Dermis microvascular lymphatic vessel endothelial cell (primary cell): ENCODE measurements around the gene WNT9B. TPM values are rescaled to one million over a fixed set of nuclear protein-coding genes. Genes with fewer than 3 reads are reported as not detected.

Experiments
- DNase-seq, 2 donors: peaks; one replicate each; pipeline versions ENCODE4 v3.0.0 to v3.0.0-alpha.2; 2010; ENCODE audit warnings: low read depth in 2 of 2
- total RNA-seq: library from RNA; depleted of rRNA; stranded (reverse); fragments of >200 nt; gene quantifications from 2 replicates; pipeline ENCODE4 v1.2.1, GENCODE V29; 2014

WNT9B gene
- total RNA-seq, 1 donor from 2014 or later, result not detected

DNA sequence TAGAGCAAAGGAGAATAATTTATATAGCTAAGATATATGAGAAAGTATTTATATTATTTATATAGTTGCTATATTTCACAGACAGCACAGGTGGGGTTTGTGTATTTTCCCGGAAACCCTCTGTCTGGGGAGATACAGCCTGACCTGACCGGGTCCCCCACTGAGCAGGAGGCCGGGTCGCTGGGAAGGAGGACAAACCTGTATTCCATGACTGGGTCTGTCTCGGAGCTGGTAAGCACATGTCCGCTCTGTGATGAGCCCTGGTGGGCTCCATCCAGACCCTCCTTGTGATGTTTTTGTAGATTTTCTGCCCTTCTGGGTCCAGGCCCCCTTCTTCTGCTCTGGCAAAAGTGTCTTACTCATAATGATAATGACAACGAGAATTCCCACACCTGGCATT, 27.7 kb downstream of the WNT9B start:
- no peak for DNase-seq

DNA sequence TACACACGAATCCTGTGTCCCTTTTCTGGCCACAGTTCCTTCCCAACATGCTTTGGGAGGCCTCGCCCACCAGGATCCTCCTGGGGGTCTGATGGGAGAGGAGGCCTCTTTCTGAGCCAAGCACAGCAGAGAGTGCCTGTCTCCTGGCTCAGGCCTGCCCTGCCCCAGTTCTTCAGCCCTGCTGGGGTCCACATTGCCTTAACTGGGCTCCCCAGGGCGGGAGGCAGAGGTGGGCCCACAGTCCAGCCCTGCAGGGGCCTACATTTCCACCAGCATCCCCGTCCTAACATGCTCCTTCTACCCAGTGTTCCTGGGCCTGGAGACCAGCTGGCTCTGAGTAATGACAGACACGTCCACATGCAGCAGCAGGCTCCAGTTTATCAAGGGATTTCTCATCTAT, 29.6 kb downstream of the WNT9B start:
- DNase-seq, result no peak

DNA sequence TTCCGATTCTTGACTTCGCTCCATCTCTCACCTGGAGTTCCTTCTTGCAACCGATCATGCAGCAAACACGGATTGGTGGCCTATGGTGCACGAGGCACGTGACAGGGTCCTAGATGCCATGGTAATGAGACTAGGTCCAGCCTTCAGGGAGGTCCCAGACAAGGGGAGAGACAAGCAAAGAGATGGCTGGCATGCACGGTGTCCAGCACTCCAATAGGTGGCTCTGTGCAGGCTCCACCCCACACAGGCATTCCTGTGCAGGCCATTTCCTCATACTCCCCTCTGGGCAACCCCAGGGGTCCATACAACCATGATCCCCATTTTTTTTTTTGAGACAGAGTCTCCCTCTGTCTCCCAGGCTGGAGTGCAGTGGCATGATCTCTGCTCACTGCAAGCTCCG, 31.3 kb downstream of the WNT9B start:
- no peak for DNase-seq

DNA sequence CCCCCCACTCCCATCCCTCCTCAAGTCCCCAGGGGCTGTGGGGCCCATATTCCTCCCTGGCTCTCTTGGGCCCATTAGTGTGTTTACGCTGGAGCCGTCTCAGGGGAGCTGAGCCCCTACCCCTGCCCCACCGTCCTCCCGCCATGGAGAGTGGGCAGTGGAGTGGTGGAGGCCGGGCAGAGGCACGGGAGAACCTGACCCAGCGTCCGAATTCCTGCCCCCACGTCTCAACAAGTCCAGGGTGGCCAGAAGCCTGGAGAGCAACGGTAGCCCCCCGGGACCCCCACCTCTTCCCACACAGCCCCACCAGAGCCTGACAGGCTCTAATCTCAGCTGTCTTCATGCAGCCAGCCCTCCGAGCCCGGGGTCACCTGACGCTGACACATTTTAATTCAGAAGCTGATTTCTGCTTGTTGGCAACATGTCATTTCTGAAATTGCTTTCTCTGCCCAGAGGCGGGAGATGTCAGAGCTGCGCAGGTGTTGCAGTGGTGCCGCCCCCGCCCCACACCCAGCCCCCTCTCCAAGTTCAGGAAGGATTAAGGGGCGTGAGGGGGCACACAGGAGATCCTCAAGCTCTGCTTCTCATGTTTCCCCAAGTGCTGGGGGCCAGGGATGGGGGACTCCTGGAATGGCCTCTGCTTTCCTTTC, 32.6 kb downstream of the WNT9B start:
- no peak for DNase-seq

DNA sequence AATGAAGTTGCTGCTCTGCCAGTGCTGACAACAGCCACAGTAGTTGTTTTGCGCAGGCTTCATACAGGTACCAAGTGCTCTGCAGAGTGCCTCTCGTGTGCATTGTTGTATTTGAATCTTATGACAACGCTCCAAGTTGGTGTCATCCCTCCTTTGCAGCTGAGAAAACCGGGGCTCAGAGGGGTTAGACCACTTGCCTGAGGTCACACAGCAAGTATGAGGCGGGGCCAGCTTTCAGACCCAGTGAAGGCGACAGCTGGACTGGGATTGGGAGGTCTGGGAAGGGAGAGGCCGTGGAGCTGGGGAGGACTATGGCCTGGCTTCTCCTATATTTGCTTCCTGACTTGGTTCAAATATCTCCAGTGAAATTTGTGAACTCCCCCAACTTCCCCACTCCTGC, 33.2 kb downstream of the WNT9B start:
- no peak for DNase-seq

DNA sequence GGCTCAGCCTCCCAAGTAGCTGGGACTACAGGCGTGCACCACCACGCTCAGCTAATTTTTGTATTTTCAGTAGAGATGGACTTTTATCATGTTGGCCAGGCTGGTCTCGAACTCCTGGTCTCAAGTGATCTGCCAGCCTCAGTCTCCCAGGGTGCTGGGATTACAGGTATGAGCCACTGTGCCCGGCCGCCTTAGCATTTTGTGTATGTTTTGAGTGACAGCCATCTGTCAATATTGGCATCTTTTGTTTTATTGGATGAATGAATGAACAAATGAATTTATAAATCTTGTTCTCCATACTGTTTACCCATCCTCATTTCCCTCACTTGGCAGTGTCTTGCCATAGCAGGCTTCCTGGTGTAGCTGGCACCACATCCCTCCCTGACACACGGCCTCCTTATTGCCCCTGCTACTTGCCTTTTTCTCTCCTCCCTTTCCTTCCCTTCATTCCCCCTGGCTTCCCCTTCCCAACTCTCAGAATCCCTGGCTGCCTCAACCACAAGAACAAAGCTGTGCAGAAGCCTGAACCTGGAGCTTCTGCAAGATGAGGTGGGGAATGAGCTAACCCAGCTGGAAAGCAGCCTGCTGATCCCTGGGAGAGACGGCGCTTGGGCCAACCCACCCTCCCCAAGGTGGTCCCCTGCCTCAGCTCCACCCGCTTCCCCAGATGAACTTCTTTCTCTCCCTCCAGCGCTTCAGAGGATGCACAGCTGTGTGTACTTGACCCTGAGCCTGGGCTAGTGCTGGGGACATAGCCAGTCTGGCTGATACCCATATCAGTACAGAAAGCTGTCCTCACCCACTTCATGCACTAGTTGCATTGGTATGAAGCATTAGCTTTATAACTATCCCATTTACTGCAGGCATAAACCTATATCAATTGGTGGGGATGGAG, 34.3 kb downstream of the WNT9B start:
- DNase-seq, result no peak

DNA sequence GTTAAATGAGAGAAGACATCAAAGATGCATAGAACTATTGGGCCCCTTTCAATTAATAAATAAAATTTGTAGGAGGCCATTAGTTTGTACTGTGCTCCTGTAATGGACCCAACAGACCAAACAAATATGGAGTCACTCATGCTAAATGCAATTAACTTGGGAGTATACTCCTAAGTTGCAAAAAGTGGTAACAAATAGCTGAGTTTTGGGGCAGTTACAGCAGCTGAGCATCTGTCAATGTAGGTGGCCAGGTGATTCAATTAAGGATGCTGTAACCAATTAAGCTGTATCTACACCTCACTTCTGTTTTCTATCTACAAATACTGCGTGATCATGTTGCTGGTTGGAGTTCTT, 34.9 kb downstream of the WNT9B start:
- no peak for DNase-seq

DNA sequence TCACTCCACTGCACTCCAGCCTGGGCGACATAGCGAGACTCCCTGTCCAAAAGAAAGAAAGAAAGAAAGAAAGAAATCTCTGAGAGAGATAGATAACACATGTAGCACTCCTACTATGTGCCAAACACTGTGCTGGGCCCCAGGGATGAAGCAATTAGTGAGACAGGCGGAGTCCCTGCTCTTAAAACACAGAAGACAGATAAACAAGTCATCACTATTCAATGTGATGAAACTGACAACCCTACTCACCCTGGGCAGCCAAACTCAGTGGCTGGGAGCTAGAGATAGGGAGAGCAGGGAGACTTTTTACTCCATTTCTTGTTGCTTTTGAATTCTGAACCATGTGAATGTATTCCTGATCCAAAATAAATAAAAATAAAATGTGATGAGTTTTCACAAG, 36.3 kb downstream of the WNT9B start:
- DNase-seq, result no peak

DNA sequence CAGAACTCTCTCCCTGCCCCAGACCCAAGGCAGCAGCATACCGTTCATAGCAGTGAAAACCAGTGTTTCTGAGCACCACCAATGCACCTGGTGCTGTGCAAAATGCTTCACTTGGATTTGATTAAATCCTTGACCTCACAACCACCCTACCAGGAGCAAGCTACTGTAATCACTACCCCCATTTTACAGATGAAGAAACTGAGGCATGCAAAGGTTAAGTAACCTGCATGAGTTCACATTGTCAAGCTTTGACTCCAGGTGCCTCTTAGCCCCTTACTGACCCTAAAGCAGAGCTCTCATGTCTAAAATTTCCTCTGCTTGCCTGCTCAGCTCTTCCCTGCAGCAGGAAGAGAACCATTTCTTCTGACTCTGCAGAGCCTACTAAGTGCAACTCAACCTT, 37.3 kb downstream of the WNT9B start:
- no peak for DNase-seq

DNA sequence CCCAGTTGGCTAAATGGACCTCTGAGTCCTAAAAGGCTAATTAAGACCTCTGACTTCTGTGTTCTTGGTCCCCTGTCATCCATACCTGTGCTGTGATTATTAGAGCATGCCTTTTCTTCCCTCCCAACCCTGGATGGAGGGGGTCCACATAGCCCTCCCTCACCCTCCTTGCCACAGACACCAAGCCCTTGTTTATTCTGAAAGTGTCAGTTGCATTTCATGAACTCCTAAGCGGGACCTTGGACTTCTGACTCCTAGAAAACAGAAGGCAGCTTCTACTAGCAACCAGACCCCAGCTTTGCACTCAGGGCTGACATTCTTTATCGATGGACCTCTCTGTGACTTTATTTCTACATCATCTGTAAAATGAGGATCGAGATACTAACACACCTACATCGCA, 38.1 kb downstream of the WNT9B start:
- no peak for DNase-seq

DNA sequence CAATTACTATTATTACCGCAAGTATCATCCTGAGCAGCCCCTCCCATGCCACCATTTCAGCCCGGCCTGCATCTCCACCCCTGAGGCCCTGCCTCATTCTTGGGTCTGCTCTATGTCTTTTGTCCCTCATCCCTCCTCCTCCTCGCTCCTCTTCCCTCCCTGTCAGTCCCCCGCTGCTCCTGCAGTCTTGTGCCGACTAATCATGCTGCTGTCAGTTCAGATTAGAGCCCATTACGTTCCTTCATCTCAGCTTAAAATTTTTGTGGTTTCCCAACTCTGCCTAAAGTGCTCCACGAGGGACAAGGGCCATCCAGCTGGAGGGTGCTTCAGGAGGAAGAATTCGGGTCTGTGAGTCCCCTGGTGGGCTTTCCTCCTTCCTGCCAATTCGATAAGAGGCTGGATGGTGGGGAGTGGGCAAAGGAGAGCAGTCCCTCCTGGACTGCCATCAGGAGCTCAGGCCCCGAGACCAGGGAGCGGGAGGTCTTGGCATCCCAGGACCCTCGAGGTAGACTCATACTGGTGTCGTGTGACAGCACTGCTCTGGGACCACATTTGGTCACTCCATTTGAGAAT, 38.7 kb downstream of the WNT9B start:
- DNase-seq, result no peak

DNA sequence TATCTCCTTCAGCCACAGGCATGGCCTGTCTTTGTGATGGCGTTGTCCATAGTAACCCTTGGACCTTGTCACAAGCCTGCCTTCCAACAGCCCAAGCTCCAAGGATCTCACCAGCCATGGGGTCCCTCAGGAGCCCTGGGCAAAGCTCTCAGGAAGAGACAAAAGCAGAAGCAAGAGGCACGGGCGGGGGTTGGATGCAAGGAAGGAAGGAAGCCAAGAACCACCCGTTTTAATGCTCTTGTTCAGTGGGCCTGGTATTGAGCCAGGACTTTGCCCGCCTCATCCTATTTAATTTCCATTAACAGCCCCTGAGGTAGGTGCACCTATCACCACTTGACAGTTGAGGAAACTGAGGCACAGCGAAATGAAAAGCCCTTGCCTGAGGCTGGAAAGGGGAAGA, 39.3 kb downstream of the WNT9B start:
- DNase-seq, result no peak

DNA sequence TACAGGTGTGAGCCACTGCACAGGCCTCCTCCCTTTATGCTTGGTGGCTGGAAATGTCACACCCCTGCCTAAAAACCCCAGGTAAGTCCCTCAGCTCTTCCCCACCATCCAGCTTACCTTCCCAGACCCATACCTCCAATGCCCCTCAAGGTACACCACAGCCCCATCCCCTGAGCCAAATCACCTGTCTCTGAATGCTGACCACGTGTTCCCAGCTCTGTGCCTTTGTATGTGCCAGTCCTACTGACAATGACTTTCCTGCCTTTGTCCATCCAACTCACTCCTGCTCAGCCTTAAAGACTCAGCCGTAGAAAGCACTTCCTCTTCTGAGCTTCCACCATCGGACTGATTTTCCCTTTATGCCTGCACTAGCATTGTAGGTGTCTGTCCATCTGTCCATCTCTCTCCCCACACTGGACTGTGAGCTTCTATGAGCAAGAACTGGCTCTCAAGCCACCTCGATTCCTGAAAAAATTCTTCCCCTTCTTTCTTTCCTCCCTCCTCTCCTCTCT, 40.9 kb downstream of the WNT9B start:
- DNase-seq, result no peak

DNA sequence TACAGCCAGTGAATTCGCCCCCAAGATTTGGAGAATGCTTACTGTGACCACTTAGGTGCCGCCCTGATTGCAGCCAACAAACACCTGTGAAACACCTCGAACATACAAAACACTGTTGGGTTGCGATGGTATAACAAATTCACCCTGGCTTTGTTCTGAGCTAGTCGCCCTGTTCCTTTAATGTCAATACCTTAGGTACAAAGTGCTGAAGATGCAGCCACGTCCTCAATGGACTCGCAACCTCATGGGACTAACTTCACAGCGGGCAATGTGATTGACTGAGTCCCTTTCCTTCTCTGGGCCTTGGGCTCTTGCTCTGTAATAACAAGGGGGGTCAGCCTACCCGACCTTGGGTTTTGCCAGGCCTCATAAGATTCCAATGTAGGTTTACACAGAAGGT, 42.6 kb downstream of the WNT9B start:
- no peak for DNase-seq

DNA sequence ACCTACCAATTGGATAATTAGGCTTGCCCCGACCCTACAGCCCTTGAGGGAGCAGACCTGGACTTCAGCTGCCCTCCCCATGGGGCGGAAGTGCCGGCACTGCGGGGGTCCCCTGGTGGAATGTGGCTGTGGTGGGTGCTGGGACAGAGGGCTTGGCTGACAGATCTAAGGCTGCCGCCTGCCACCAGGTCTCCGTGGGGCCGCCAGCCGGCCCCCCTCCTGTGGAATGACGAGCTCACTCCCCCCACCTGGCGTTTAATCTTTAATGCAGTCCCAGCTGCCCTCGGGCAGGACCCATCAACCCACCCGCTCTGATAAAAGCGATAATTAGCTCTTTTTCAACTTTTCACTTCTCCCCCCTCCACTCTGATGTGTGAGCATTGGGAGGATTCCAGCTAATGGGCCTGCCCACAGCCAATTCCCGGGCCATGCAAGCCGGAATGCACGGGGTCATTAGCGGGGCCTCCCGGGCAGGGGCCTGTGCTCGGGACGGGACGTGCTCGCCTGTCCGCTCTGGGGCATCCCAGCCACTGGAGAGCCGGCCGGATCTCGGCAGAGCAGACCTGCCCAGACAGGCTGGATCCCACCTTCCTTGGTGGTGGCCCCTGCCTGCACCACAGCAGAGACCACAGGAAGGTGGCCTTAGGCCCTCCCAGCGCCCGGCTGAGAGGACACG, 43.2 kb downstream of the WNT9B start:
- no peak for DNase-seq

DNA sequence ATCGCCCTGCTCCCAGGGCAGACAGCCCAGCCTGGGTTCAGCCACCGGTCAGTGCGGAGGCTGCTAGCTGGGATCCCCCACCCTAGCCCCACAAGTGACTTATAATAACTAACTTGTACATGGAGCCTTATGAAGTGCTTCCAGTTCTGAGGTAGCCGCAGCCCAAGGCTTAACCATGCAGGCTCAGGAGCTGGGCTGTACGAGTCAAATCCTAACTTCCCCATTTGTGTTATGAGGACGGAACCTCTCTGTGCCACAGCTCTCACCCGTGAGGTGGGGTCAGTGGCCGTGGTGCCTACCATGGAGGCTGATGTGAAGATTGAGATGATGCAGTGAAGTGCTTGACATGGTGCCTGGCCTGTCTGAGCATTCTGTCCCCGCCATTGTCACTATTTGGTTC, 43.8 kb downstream of the WNT9B start:
- DNase-seq, result no peak

DNA sequence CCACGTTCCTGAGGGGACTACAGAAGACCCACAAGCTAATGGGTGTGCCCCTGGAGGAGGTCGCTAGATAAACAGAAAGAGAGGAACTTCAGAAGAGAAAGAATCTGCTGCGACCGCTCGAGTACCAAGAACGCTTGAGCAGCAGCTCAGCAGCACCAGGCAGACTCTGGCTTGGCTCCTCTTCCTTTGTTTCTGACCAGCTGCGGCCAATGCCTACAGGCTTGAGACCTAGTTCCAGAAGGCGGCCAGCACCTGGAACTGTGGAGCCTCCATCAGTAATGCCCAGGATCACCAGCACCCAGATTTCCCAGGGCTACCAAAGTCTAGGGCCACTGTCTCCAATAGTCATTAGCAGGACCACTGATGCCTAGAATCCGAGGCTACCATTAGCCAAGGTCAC, 45.6 kb downstream of the WNT9B start:
- DNase-seq, result no peak

DNA sequence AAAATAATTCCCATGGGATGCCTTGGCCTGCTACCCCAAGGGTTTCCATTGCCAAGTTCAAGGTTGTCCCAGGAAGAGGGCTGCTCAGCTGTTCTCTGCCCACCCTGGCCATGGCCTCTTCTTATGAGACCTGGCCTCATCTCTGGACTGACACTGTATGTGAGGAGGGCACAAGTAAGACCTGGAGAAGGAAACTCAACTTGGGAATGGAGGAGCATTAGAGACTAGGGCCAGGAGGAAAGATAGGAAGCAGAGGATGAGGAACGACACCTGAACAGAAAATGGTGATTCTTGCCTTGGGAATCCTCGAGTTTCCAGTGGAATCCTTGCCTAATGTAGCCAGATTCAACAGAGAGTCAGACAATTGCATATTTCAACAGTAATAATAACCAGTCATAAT, 47.0 kb downstream of the WNT9B start:
- DNase-seq, result no peak

DNA sequence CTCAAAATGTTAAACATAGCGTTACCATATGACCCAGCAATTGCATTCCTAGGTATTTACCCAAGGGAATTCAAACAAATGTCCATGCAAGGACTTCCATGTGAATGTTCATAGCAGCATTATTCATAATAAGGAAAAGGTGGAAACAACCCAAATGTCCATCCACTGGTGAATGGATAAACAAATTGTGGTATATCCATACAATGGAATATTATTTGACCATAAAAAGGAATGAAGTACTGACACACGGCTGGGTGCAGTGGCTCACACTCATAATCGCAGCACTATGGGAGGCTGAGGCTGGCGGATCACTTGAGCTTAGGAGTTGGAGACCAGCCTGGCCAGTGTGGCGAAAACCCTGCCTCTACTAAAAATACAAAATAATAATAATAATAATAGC, 47.5 kb downstream of the WNT9B start:
- DNase-seq, result no peak

DNA sequence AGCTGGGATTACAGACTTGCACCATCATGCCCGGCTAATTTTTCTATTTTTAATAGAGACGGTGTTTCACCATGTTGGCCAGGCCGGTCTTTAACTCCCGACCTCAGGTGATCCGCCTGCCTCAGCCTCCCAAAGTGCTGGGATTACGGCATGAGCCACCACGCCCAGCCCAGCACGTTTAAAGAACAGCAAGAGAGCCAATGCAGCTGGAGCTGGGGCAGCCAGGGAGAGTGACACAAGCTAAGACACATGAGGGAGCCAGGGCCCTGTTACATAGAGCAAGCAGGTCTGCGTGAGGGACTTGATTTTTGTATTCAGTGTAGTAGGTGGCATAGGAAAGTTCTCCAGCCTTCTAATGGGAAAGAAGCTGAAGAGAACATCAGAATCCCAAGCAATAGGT, 49.9 kb downstream of the WNT9B start:
- no peak for DNase-seq

DNA sequence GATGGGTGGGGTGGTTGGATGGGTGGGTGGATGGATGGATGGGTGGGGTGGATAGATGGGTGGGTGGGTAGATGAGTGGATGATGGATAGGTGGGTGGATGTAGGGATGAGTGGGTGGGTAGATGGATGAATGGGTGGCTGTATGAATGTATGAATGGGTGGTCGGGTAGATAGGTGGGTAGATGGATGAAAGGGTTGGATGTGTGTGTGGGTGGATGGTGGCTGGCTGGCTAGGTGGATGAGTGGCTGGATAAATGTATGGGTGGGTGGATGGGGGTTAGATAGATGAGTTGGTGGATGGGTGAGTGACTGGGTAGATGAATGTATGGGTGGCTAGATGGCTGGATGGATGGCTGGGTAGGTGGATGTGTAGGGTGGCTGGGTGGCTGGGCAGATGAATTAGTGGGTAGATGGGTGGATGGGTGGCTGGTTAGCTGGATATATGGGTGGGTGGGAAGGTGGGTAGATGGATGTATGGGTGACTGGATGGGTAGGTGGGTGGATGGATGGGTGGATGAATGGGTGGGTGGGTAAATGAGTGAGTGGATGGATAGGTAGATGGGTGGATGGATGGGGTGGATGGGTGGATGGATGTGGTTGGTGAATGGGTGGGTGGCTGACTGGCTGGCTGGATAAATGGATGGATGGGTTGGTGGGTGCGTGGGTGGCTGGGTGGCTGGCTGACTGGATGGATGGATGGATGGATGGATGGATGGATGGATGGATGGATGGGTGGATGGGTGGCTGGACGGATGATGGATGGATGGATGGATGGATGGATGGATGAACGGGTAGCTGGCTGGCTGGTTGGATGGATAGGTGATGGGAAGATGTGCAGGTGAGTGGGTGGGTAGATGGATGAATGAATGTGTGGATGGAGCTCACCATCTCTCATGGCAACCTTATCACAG, 52.6 kb downstream of the WNT9B start:
- DNase-seq, result no peak
